A673 (cell line): ENCODE results near the gene PAEP.

Experiments used
- EZH2 ChIP-seq: fragments of 200-600 bp; sonication (generic); IDR thresholded peaks from 2 replicates; pipeline ENCODE4 v1.6.1; 2017; ENCODE audit warnings: borderline replicate concordance, low read depth, mild to moderate bottlenecking, mixed read lengths, antibody characterized with exemption, low read length; ENCODE audit not compliant: poor library complexity, severe bottlenecking
- TF ChIP-seq, protein P1 (sequence below): fragments of 300-800, 200-600 bp; sonication (generic); conservative IDR thresholded peaks from 2 replicates; pipeline ENCODE4 v1.5.1; 2017; ENCODE audit warnings: low read depth, mild to moderate bottlenecking, antibody characterized with exemption, low read length, moderate library complexity, mixed read lengths

DNA sequence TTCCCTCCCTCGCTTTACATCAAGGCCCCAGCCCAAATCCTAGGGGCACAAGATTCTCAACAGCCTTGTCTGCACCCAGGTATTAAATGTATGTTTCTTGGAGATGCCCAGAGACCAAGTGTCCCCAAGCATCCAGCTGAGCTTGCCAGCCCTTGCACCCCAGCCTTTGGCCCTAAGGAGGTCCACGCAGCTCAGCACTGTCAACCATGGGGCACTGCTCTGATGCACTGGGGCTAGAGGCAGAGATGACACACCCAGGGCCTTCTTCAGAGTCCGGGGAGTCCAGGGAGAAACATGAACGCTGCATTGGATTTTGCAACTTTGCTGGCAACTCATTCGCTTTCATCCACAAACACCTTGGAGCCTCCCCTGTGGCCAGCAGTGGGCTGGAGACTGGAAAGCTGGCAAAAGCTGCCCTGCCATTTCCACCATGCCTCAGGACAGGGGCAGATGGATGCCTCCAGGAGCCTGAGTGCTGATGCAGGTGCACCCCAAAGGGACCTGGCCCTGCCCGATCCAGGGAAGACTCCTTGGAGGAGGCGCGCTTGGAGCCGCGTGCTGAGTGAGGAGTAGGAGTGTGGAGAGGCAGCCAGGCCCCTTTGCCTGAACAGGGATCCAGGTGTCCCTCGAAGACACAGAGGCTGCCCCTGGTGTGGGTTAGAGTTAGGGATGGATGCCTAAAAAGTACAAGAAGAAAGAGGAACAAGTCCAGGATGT, 19.3 kb downstream of the PAEP start:
- TF ChIP-seq, protein P1, sequence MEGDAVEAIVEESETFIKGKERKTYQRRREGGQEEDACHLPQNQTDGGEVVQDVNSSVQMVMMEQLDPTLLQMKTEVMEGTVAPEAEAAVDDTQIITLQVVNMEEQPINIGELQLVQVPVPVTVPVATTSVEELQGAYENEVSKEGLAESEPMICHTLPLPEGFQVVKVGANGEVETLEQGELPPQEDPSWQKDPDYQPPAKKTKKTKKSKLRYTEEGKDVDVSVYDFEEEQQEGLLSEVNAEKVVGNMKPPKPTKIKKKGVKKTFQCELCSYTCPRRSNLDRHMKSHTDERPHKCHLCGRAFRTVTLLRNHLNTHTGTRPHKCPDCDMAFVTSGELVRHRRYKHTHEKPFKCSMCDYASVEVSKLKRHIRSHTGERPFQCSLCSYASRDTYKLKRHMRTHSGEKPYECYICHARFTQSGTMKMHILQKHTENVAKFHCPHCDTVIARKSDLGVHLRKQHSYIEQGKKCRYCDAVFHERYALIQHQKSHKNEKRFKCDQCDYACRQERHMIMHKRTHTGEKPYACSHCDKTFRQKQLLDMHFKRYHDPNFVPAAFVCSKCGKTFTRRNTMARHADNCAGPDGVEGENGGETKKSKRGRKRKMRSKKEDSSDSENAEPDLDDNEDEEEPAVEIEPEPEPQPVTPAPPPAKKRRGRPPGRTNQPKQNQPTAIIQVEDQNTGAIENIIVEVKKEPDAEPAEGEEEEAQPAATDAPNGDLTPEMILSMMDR: no peak
- no peak for TF ChIP-seq EZH2
